Transverse colon (tissue), 4 donors: ENCODE data around the gene PTPRD. TPM values are rescaled to one million over a fixed set of nuclear protein-coding genes. Genes with fewer than 3 reads are reported as not detected.

Experiments used
- DNase-seq: peaks from one replicate; pipeline ENCODE4 v3.0.0-alpha.2; 2019
- H3K27ac ChIP-seq, 4 donors: fragments of 200-600 bp; sonication (generic); 2 replicates each; pipeline ENCODE4 v1.5.1; 2016 to 2018; ENCODE audit warnings: inconsistent platforms in 4 of 4
- H3K27me3 ChIP-seq: fragments of 200-600 bp; sonication (generic); 2 replicates; pipeline ENCODE4 v1.5.1; 2017; ENCODE audit warnings: inconsistent platforms
- H3K36me3 ChIP-seq, 4 donors: fragments of 200-600 bp; sonication (generic); 2 replicates each; pipeline ENCODE4 v1.5.1; 2017 to 2019; ENCODE audit warnings: inconsistent platforms in 4 of 4
- H3K4me1 ChIP-seq, 4 donors: fragments of 200-600 bp; sonication (generic); 2 replicates each; pipeline ENCODE4 v1.5.1; 2017 to 2020; ENCODE audit warnings: inconsistent platforms in 4 of 4
- H3K4me3 ChIP-seq, 4 donors: fragments of 200-600 bp; sonication (generic); 1 replicate in 1 of 4; 2 replicates in 3 of 4; pipeline versions ENCODE4 v1.5.1 to v1.6.1; 2017 to 2019; ENCODE audit warnings: inconsistent platforms in 4 of 4
- H3K9me3 ChIP-seq, 2 donors: fragments of 200-600 bp; sonication (generic); 2 replicates each; pipeline ENCODE4 v1.5.1; 2017 to 2019; ENCODE audit warnings: inconsistent platforms in 2 of 2
- CTCF ChIP-seq, 5 experiments: fragments of 200-600 bp in 3 of 5; fragments of 450-650 bp in 2 of 5; sonication (generic) in 3 of 5; IDR thresholded peaks; 1 replicate in 2 of 5; 2 replicates in 3 of 5; pipeline ENCODE4 v1.5.1; 2016 to 2017; ENCODE audit warnings: antibody characterized with exemption in 5 of 5, inconsistent platforms in 3 of 5, mild to moderate bottlenecking in 2 of 5, moderate library complexity in 1 of 5
- EP300 ChIP-seq: sonication (generic); formaldehyde crosslinking; IDR thresholded peaks from one replicate; pipeline ENCODE4 v1.6.1; 2017; ENCODE audit warnings: antibody characterized with exemption, low read depth
- POLR2A ChIP-seq: fragments of 450-650 bp; IDR thresholded peaks from one replicate; pipeline ENCODE4 v1.6.1; 2016; ENCODE audit warnings: antibody characterized with exemption, mild to moderate bottlenecking, moderate library complexity
- POLR2AphosphoS5 ChIP-seq, 3 donors: sonication (generic); formaldehyde crosslinking; IDR thresholded peaks; one replicate each; pipeline ENCODE4 v1.6.1; 2016; ENCODE audit warnings: antibody characterized with exemption in 3 of 3
- WGBS, 2 donors: methylation state at CpG; one replicate each; pipeline ENCODE4 v1.1.5; 2018; ENCODE audit warnings: low coverage in 1 of 2; 5-methylcytosine and 5-hydroxymethylcytosine counted together
- in situ Hi-C, 4 donors: fragments of 200-750 bp; cut with MboI; loops; one replicate each; pipeline versions ENCODE4 v1.15.0 to v1.15.1; 2017; ENCODE audit warnings: low sequenced_read_pairs in 3 of 4, low pct_ligation_motif_present in 1 of 4, low pct_unique_long_range_greater_than_20kb in 1 of 4
- intact Hi-C: fragments of 100-400 bp; cut with DNase I; formaldehyde crosslinking; loops from one replicate; pipeline ENCODE4 v1.15.1; 2023; ENCODE audit warnings: low total_unique reads
- total RNA-seq, 4 donors: library from RNA; depleted of rRNA; stranded (reverse); fragments of >200 nt; gene quantifications; one replicate each; pipeline ENCODE4 v1.1.0, GENCODE V29; 2016

The PTPRD gene
- total RNA-seq, 4 donors from 2014 or later: 43.0 to 115 (median 79.1) TPM

- Histone ChIP-seq H3K36me3 (no peaks in the 10 kb centered on the region), H3K4me3 (no peak overlapping the region), H3K27me3 (no peaks in the 10 kb centered on the region), H3K4me1 (no peaks in the 10 kb centered on the region), H3K27ac (no peak overlapping the region), H3K9me3 (no peaks in the 10 kb centered on the region)
- in situ Hi-C loops (loop anchor here in 1 of 4 donors (25.0 kb wide), 1 partner anchor 94 kb away; no protein-coding TSS in a partner anchor), intact Hi-C loops (loop anchor here (10.0 kb wide), 1 partner anchor 693 kb away; no protein-coding TSS in a partner anchor)
- TF ChIP-seq CTCF (IDR thresholded peaks at IDR 0.05) (no peak), EP300 (no peak), POLR2A (no peak), POLR2AphosphoS5 (IDR thresholded peaks at IDR 0.05) (no peak)
- WGBS, 2 donors: 68 to 83% methylated on average over 3 of the region's 3 CpGs
- DNase-seq: no peak
Observed at GRCh38 chr9:8468045-8468637, 2144.7 kb downstream of the PTPRD start.

- no peak overlapping the region for H3K4me3 ChIP-seq
- no peaks in the 10 kb centered on the region for H3K27me3 ChIP-seq
- H3K9me3 ChIP-seq: no peaks in the 10 kb centered on the region
- TF ChIP-seq CTCF (IDR thresholded peaks at IDR 0.05) (no peak), EP300 (no peak), POLR2A (no peak), POLR2AphosphoS5 (IDR thresholded peaks at IDR 0.05) (no peak)
- no peak for DNase-seq
- in situ Hi-C loops: loop anchor here in 1 of 4 donors (25.0 kb wide), 1 partner anchor 104 kb away; no protein-coding TSS in a partner anchor
- 66 to 92% methylated on average over 2 of the region's 2 CpGs for WGBS, 2 donors
- no peak overlapping the region for H3K27ac ChIP-seq
- no peaks in the 10 kb centered on the region for H3K36me3 ChIP-seq
- intact Hi-C loops: no loop called here
- no peaks in the 10 kb centered on the region for H3K4me1 ChIP-seq
Observed at GRCh38 chr9:8457816-8458215, 2155.0 kb downstream of the PTPRD start.

- 61 to 81% methylated on average over 4 to 5 of the region's 5 CpGs for WGBS, 2 donors
- H3K9me3 ChIP-seq: no peaks in the 10 kb centered on the region
- H3K27ac ChIP-seq: no peak overlapping the region
- TF ChIP-seq EP300 (no peak), POLR2AphosphoS5 (IDR thresholded peaks at IDR 0.05) (no peak), POLR2A (no peak), CTCF (IDR thresholded peaks at IDR 0.05) (no peak)
- intact Hi-C loops: no loop called here
- no peak overlapping the region for H3K4me3 ChIP-seq
- no peaks in the 10 kb centered on the region for H3K36me3 ChIP-seq
- in situ Hi-C loops: loop anchor here in 1 of 4 donors (25.0 kb wide), 1 partner anchor 105 kb away; no protein-coding TSS in a partner anchor
- no peak for DNase-seq
- no peaks in the 10 kb centered on the region for H3K4me1 ChIP-seq
- H3K27me3 ChIP-seq: no peaks in the 10 kb centered on the region
Observed at GRCh38 chr9:8457055-8457454, 2155.7 kb downstream of the PTPRD start.

GRCh38 chr9:8456344-8456743, 2156.5 kb downstream of the PTPRD start:
- intact Hi-C loops: no loop called here
- DNase-seq: no peak
- Histone ChIP-seq H3K36me3 (no peaks in the 10 kb centered on the region), H3K27ac (no peak overlapping the region), H3K27me3 (no peaks in the 10 kb centered on the region), H3K9me3 (no peaks in the 10 kb centered on the region), H3K4me1 (no peaks in the 10 kb centered on the region), H3K4me3 (no peak overlapping the region)
- no peak for TF ChIP-seq POLR2AphosphoS5 (IDR thresholded peaks at IDR 0.05)
- TF ChIP-seq POLR2A: no peak
- TF ChIP-seq EP300: no peak
- TF ChIP-seq CTCF (IDR thresholded peaks at IDR 0.05): no peak
- in situ Hi-C loops: loop anchor here in 1 of 4 donors (25.0 kb wide), 1 partner anchor 106 kb away; no protein-coding TSS in a partner anchor
